OCI-LY1 (cell line): ENCODE results near the gene F2R.

Experiments used
- H2AFZ ChIP-seq: fragments of 200-600 bp; sonication (generic), shearing (Covaris generic); 2 replicates; pipeline ENCODE4 v1.6.0; 2014; ENCODE audit warnings: antibody characterized with exemption, mild to moderate bottlenecking, low read length
- H3F3A ChIP-seq: fragments of 200-600 bp; sonication (generic), shearing (Covaris generic); 2 replicates; pipeline ENCODE4 v1.6.0; 2014; ENCODE audit warnings: mild to moderate bottlenecking, antibody characterized with exemption, low read length, moderate library complexity; ENCODE audit not compliant: insufficient read depth
- H3K27ac ChIP-seq: fragments of 200-600 bp; sonication (generic); 2 replicates; pipeline ENCODE4 v1.5.1; 2014; ENCODE audit warnings: low read length, mixed run types, mild to moderate bottlenecking, low read depth; ENCODE audit not compliant: poor library complexity, severe bottlenecking
- H3K27me3 ChIP-seq: fragments of 200-600 bp; sonication (generic); 2 replicates; pipeline ENCODE4 v1.6.0; 2014; ENCODE audit warnings: antibody characterized with exemption, mild to moderate bottlenecking, low read length, moderate library complexity; ENCODE audit not compliant: insufficient read depth
- H3K36me3 ChIP-seq: fragments of 200-600 bp; sonication (generic); 2 replicates; pipeline ENCODE4 v1.6.1; 2014; ENCODE audit warnings: mild to moderate bottlenecking, antibody characterized with exemption, low read length, moderate library complexity, mixed read lengths; ENCODE audit not compliant: insufficient read depth
- H3K4me1 ChIP-seq: fragments of 200-600 bp; sonication (generic); 2 replicates; pipeline ENCODE4 v1.5.1; 2014; ENCODE audit warnings: mild to moderate bottlenecking, low read length, moderate library complexity; ENCODE audit not compliant: insufficient read depth, severe bottlenecking
- H3K4me2 ChIP-seq: fragments of 200-600 bp; sonication (generic), shearing (Covaris generic); 2 replicates; pipeline ENCODE4 v1.6.1; 2014; ENCODE audit warnings: low read length
- H3K4me3 ChIP-seq: fragments of 200-600 bp; sonication (generic); 2 replicates; pipeline ENCODE4 v1.5.1; 2014; ENCODE audit warnings: low read length, low read depth, mild to moderate bottlenecking, mixed read lengths; ENCODE audit not compliant: poor library complexity, severe bottlenecking
- H3K79me2 ChIP-seq: fragments of 200-600 bp; shearing (Covaris generic); 2 replicates; pipeline ENCODE4 v1.6.1; 2016; ENCODE audit warnings: mixed run types, low read length, mixed read lengths; ENCODE audit not compliant: insufficient read depth
- H3K9ac ChIP-seq: fragments of 200-600 bp; sonication (generic), shearing (Covaris generic); 2 replicates; pipeline ENCODE4 v1.6.1; 2014; ENCODE audit warnings: mild to moderate bottlenecking, low read length, mixed read lengths
- H3K9me2 ChIP-seq: fragments of 200-600 bp; sonication (generic), shearing (Covaris generic); 2 replicates; pipeline ENCODE4 v1.6.1; 2014; ENCODE audit warnings: low read depth, mild to moderate bottlenecking, low read length, mixed read lengths
- H3K9me3 ChIP-seq: fragments of 200-600 bp; shearing (Covaris generic); 2 replicates; pipeline ENCODE4 v1.6.1; 2014; ENCODE audit warnings: low read length, mixed read lengths
- H4K20me1 ChIP-seq: fragments of 200-600 bp; sonication (generic), shearing (Covaris generic); 2 replicates; pipeline ENCODE4 v1.6.0; 2016; ENCODE audit warnings: mild to moderate bottlenecking, low read length; ENCODE audit not compliant: insufficient read depth
- EZH2 ChIP-seq: fragments of 200-600 bp; sonication (generic), shearing (Covaris generic); IDR thresholded peaks from 2 replicates; pipeline ENCODE4 v1.8.0; 2017; ENCODE audit warnings: borderline replicate concordance, mixed run types, mild to moderate bottlenecking, antibody characterized with exemption, low read length, moderate library complexity, mixed read lengths
- TF ChIP-seq, protein P1 (sequence below): fragments of 200-600 bp; sonication (generic), shearing (Covaris generic); IDR thresholded peaks from 2 replicates; pipeline ENCODE4 v1.5.1; 2017; ENCODE audit warnings: mild to moderate bottlenecking, antibody characterized with exemption, low read length, moderate library complexity, mixed read lengths

Gene F2R

DNA sequence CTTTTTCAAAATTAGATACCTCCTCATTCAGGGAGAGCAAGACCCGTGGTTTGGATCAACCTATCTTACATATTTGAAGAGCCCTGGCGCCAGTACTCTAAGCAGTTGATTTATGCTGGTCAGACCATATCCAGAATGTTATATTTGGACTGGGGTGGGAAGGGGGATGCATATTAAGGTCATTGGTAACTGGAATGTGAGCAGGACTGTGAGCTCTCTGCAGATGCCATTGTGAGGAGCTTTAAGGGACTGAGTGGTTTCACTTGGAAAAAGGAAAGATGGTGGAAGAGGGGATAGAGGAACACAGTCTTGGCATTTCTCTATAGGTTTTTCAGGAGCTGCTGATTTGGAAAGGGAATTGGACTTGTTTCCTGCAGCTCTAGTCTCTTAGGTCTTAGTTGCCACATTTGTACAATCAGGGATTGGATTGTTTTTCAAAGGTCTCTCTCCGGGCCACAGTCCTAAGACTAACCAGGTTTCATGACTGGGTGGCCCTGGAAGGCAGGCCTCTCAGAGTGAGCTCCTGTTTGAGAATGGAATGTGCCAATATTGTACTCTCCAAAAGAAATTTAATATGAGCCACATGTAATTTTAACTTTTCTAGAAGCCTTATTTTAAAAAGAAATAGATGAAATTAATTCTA is 25.8 kb upstream of the F2R start:
- Histone ChIP-seq H3K9ac (no peak overlapping the region), H3K27me3 (no peaks in the 10 kb centered on the region), H3K4me1 (no peaks in the 10 kb centered on the region), H3F3A (no peaks in the 10 kb centered on the region), H3K9me2 (no peaks in the 10 kb centered on the region), H3K79me2 (no peaks in the 10 kb centered on the region), H4K20me1 (no peaks in the 10 kb centered on the region), H3K36me3 (no peaks in the 10 kb centered on the region), H3K4me2 (no peak overlapping the region), H3K4me3 (no peak overlapping the region), H3K27ac (no peak overlapping the region), H3K9me3 (no peaks in the 10 kb centered on the region), H2AFZ (no peak overlapping the region)
- TF ChIP-seq, protein P1, sequence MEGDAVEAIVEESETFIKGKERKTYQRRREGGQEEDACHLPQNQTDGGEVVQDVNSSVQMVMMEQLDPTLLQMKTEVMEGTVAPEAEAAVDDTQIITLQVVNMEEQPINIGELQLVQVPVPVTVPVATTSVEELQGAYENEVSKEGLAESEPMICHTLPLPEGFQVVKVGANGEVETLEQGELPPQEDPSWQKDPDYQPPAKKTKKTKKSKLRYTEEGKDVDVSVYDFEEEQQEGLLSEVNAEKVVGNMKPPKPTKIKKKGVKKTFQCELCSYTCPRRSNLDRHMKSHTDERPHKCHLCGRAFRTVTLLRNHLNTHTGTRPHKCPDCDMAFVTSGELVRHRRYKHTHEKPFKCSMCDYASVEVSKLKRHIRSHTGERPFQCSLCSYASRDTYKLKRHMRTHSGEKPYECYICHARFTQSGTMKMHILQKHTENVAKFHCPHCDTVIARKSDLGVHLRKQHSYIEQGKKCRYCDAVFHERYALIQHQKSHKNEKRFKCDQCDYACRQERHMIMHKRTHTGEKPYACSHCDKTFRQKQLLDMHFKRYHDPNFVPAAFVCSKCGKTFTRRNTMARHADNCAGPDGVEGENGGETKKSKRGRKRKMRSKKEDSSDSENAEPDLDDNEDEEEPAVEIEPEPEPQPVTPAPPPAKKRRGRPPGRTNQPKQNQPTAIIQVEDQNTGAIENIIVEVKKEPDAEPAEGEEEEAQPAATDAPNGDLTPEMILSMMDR: no peak
- no peak for TF ChIP-seq EZH2

DNA sequence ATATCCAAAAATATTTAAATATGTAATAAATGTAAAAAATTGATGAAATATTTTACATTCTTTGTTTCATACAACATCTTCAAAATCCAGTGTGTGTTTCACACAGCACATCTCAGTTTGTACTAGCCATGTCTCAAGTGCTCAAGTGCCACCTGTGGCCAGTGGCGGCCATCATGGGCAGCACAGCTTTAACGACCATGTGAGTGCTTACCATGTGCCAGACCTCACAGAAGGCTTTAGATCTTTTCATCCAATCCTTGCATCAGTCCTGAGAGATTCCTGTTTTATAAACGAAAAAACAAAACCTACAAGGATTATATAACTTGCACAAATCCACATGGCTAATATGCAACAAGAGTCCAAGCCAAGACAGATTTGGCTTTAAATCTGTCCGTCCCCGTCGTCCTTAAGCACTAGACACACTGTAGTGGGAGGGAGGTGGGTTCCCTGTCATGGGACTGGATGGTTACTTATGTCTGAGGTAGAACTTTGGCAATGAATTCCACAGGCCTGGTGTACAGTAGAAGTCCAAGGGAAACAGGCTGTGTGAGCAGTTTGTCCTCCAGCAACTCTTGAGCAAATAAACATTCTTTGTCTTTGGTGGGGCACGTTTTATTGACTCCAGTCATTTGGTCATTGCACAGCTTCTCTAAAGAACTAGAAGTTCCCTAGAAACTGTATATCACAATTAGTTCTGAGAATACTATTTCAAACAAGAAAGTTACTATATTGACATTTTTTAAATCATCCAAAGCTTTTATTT is 25.0 kb upstream of the F2R start:
- H2AFZ ChIP-seq: no peak overlapping the region
- TF ChIP-seq EZH2: no peak
- TF ChIP-seq, protein P1: no peak
- H3K27ac ChIP-seq: no peak overlapping the region
- H3K27me3 ChIP-seq: no peaks in the 10 kb centered on the region
- no peaks in the 10 kb centered on the region for H3K36me3 ChIP-seq
- no peak overlapping the region for H3K9ac ChIP-seq
- H3K4me3 ChIP-seq: no peak overlapping the region
- H3F3A ChIP-seq: no peaks in the 10 kb centered on the region
- no peak overlapping the region for H3K4me2 ChIP-seq
- no peaks in the 10 kb centered on the region for H3K9me3 ChIP-seq
- H4K20me1 ChIP-seq: no peaks in the 10 kb centered on the region
- H3K79me2 ChIP-seq: no peaks in the 10 kb centered on the region
- no peaks in the 10 kb centered on the region for H3K9me2 ChIP-seq
- no peaks in the 10 kb centered on the region for H3K4me1 ChIP-seq

- H3K9me2 ChIP-seq: no peaks in the 10 kb centered on the region
- no peaks in the 10 kb centered on the region for H3K4me1 ChIP-seq
- no peaks in the 10 kb centered on the region for H3K36me3 ChIP-seq
- no peak for TF ChIP-seq EZH2
- TF ChIP-seq, protein P1: no peak
- H3K4me2 ChIP-seq: no peak overlapping the region
- H2AFZ ChIP-seq: no peak overlapping the region
- H3K79me2 ChIP-seq: no peaks in the 10 kb centered on the region
- H3K4me3 ChIP-seq: no peak overlapping the region
- no peaks in the 10 kb centered on the region for H3K9me3 ChIP-seq
- no peak overlapping the region for H3K9ac ChIP-seq
- no peak overlapping the region for H3K27ac ChIP-seq
- H3F3A ChIP-seq: no peaks in the 10 kb centered on the region
- no peaks in the 10 kb centered on the region for H4K20me1 ChIP-seq
- no peaks in the 10 kb centered on the region for H3K27me3 ChIP-seq
Measured at GRCh38 chr5:76691467-76692273, 24.3 kb upstream of the F2R start.
